ENCODE data around the gene LRFN2. TPM values are rescaled to one million over a fixed set of nuclear protein-coding genes. Genes with fewer than 3 reads are reported as not detected.

The LRFN2 gene
- total RNA-seq, 2 donors from 2014 or later: not detected

DNA sequence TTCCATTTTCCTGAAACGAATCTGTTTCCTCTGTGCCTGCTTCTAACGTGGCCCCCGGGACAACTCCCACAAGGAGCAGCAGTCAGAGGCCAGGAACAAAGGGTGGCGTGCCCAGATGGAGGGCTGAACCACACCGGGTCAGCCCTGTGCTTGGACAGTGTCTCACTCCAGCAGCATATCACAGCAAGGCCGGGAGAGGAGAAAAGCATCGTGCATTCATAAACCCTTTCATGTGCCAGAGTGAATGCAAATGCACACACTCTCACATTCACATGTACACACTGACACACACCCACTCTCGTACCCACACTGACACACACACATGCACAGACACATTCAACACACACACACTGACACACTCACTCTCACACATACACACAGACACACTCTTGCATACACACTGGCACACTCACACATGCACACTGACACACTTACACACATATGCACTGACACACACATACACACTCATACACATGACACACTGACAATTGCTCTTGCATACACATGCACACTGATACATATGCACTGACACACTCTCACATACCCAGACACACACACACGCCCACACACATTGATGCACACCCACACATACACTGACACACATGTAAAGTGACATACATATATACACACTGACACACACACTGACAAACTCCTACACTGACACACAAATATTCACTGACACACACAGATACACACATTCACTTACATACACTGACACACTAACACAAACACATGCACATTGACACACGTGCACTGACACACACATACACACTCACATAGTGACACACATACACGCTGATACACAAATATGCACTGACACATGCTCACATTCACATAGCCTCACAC lies 237.0 kb downstream of the LRFN2 start:
- ATAC-seq (ENCODE audit: insufficient number of reproducible peaks, low FRiP score, low read depth) (no peak), DNase-seq (ENCODE audit: low spot score) (no peak)
- Histone ChIP-seq H3K4me1 (ENCODE audit: control insufficient read depth in 1 of 2, low read depth in 2 of 2) (no peaks in the 10 kb centered on the region), H3K27ac (no peak overlapping the region), H3K36me3 (no peaks in the 10 kb centered on the region), H3K4me3 (no peak overlapping the region), H3K9me3 (no peaks in the 10 kb centered on the region), H3K27me3 (replicated peaks; ENCODE audit: insufficient read depth) (no peaks in the 10 kb centered on the region)
- TF ChIP-seq, protein P1, sequence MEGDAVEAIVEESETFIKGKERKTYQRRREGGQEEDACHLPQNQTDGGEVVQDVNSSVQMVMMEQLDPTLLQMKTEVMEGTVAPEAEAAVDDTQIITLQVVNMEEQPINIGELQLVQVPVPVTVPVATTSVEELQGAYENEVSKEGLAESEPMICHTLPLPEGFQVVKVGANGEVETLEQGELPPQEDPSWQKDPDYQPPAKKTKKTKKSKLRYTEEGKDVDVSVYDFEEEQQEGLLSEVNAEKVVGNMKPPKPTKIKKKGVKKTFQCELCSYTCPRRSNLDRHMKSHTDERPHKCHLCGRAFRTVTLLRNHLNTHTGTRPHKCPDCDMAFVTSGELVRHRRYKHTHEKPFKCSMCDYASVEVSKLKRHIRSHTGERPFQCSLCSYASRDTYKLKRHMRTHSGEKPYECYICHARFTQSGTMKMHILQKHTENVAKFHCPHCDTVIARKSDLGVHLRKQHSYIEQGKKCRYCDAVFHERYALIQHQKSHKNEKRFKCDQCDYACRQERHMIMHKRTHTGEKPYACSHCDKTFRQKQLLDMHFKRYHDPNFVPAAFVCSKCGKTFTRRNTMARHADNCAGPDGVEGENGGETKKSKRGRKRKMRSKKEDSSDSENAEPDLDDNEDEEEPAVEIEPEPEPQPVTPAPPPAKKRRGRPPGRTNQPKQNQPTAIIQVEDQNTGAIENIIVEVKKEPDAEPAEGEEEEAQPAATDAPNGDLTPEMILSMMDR (IDR thresholded peaks at IDR 0.05): no peak

DNA sequence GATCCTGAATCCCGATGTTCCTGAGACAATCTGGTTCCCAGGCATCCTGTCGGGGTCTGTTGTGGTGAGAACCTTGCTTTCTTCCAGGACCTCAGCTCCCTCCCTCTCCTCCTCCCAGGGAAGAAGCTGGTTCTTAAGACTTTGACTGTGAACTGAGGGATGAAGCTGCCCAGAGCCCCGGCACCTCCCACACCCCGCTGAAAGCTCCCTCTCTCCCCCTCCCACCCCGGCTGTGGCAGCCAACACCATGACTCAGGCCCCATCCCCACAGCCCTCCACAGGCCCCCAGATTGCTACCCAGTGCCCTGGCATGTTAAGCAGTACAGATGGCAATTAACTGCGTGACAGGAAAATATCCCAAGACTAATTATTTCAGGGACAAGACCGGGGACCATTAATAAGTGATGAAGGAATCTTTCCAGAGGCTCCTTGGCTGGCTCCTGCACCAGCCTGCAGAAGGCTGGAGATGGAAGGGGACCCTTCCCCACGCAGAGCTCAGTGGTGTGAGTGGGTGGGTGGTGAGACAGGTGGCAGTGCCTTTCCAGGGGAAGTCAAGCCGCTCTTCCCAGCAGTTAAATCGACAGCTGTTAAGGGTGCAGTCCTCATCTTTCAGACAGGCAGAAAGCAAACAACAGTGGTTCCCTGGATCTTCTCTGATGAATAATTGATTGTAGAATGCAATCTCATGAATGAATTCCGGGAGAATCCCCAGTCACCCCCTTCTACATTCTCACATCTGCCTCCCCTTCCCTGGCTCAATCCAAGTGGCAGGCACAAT lies 237.9 kb downstream of the LRFN2 start:
- DNase-seq (ENCODE audit: low spot score): no peak
- TF ChIP-seq, protein P1 (IDR thresholded peaks at IDR 0.05): no peak
- Histone ChIP-seq H3K27ac (no peak overlapping the region), H3K36me3 (no peaks in the 10 kb centered on the region), H3K4me3 (no peak overlapping the region), H3K9me3 (no peaks in the 10 kb centered on the region), H3K27me3 (replicated peaks; ENCODE audit: insufficient read depth) (no peaks in the 10 kb centered on the region), H3K4me1 (ENCODE audit: control insufficient read depth in 1 of 2, low read depth in 2 of 2) (no peaks in the 10 kb centered on the region)
- no peak for ATAC-seq (ENCODE audit: insufficient number of reproducible peaks, low FRiP score, low read depth)

DNA sequence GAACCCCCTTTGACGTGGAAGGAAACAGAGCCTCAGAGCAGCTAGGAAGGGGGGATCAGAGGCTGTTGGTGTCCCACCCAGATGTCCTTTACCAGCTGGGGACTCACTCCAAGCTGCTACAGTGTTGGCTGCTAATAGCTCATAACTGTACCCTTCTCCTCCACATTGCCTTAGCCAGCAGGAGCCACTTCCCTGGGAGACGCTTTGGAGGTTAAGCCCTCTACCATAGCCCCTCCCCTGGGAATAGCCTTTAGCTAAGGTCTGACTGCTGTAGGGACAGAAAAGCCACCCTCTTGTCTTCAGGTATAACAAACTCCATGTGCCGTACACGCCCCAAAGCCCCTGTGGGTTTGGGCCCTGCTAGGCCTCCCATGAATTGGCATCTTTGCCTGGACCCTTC lies 238.6 kb downstream of the LRFN2 start:
- no peak for DNase-seq (ENCODE audit: low spot score)

DNA sequence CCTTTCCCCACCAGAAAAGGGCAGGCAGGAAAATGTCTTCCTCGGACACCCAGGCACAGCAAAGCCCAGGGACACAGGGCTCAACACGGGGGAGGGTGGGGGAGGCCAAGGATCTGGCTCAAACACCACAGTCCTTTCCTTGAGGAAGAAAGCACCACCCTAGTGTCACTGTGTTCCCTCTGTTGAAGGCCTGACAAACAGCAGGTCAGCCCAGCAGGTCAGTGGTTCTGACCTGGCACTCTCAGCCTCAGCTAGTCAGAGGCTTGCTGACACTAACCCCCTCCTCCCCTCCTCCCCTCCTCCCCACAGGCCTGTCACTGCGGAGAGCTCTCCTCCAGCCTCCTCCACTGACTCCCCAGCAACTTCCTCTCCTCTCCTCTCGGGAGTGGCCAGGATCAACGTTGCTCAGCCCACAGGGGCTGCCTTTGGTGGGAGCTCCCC lies 239.6 kb downstream of the LRFN2 start:
- TF ChIP-seq, protein P1 (IDR thresholded peaks at IDR 0.05): no peak
- H3K4me1 ChIP-seq (ENCODE audit: control insufficient read depth in 1 of 2, low read depth in 2 of 2): no peaks in the 10 kb centered on the region
- no peak overlapping the region for H3K4me3 ChIP-seq
- DNase-seq (ENCODE audit: low spot score): no peak
- H3K9me3 ChIP-seq: no peaks in the 10 kb centered on the region
- H3K27ac ChIP-seq: no peak overlapping the region
- no peaks in the 10 kb centered on the region for H3K27me3 ChIP-seq (replicated peaks; ENCODE audit: insufficient read depth)
- no peaks in the 10 kb centered on the region for H3K36me3 ChIP-seq
- ATAC-seq (ENCODE audit: insufficient number of reproducible peaks, low FRiP score, low read depth): no peak

More for the DNA sequence above, 238.6 kb downstream of the LRFN2 start:
- no peak for ATAC-seq (ENCODE audit: insufficient number of reproducible peaks, low FRiP score, low read depth)
- H3K9me3 ChIP-seq: no peaks in the 10 kb centered on the region
- no peak overlapping the region for H3K4me3 ChIP-seq
- no peaks in the 10 kb centered on the region for H3K36me3 ChIP-seq
- H3K27ac ChIP-seq: no peak overlapping the region
- TF ChIP-seq, protein P1 (IDR thresholded peaks at IDR 0.05): no peak
- no peaks in the 10 kb centered on the region for H3K27me3 ChIP-seq (replicated peaks; ENCODE audit: insufficient read depth)
- no peaks in the 10 kb centered on the region for H3K4me1 ChIP-seq (ENCODE audit: control insufficient read depth in 1 of 2, low read depth in 2 of 2)

DNA sequence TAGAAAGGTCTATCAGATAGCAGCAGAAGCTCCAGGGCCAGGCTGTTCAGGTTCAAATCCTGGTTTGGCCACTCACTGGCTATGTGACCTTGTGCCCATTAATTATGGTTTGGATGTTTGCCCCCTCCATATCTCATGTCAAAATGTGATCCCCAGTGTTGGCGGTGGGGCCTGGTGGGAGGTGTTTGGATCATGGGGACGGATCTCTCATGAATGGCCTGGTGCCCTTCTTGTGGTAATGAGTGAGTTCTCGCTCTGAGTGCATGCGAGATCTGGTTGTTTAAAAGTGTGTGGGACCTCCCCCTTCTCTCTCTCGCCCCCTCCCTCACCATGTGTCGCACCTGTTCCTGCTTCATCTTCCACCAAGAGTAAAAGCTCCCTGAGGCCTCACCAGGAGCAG lies 240.9 kb downstream of the LRFN2 start:
- Histone ChIP-seq H3K36me3 (no peaks in the 10 kb centered on the region), H3K4me3 (no peak overlapping the region), H3K27ac (no peak overlapping the region), H3K27me3 (replicated peaks; ENCODE audit: insufficient read depth) (no peaks in the 10 kb centered on the region), H3K4me1 (ENCODE audit: control insufficient read depth in 1 of 2, low read depth in 2 of 2) (no peaks in the 10 kb centered on the region), H3K9me3 (no peaks in the 10 kb centered on the region)
- TF ChIP-seq, protein P1 (IDR thresholded peaks at IDR 0.05): no peak
- no peak for DNase-seq (ENCODE audit: low spot score)
- no peak for ATAC-seq (ENCODE audit: insufficient number of reproducible peaks, low FRiP score, low read depth)

Measured in thoracic aorta (tissue), 2 donors.